Loucy (cell line): Measurements from ENCODE around the gene HOXD13.

ENCODE experiments used
- EZH2phosphoT487 ChIP-seq: fragments of 200-600 bp; IDR thresholded peaks from 2 replicates; pipeline ENCODE4 v1.6.1; 2018; ENCODE audit warnings: antibody characterized with exemption, mild to moderate bottlenecking, moderate library complexity, borderline replicate concordance
- TF ChIP-seq, protein P1 (sequence below): fragments of 200-600 bp; sonication (generic); conservative IDR thresholded peaks from 2 replicates; pipeline ENCODE4 v1.5.1; 2014; ENCODE audit warnings: mild to moderate bottlenecking, antibody characterized with exemption, low read length

DNA sequence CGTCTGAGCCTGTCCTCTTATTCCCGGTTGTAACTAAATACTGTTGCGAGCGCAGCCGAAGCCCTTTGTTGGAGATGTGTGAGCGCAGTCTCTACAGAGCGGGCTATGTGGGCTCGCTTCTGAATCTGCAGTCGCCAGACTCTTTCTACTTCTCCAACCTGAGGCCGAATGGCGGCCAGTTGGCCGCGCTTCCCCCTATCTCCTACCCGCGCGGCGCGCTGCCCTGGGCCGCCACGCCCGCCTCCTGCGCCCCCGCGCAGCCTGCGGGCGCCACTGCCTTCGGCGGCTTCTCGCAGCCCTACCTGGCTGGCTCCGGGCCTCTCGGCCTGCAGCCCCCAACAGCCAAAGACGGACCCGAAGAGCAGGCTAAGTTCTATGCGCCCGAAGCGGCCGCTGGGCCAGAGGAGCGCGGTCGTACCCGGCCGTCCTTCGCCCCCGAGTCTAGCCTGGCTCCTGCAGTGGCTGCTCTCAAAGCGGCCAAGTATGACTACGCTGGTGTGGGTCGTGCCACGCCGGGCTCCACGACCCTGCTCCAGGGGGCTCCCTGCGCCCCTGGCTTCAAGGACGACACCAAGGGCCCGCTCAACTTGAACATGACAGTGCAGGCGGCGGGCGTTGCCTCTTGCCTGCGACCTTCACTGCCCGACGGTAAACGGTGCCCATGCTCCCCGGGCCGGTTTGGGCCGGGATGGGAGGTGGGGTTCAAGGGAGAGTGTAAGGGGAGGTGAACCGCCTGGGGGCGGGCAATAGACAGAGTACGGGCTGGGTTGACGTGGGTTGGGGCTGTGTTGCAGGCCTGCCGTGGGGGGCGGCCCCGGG lies 7.4 kb downstream of the HOXD13 start, which contains the start of gene HOXD12:
- TF ChIP-seq, protein P1, sequence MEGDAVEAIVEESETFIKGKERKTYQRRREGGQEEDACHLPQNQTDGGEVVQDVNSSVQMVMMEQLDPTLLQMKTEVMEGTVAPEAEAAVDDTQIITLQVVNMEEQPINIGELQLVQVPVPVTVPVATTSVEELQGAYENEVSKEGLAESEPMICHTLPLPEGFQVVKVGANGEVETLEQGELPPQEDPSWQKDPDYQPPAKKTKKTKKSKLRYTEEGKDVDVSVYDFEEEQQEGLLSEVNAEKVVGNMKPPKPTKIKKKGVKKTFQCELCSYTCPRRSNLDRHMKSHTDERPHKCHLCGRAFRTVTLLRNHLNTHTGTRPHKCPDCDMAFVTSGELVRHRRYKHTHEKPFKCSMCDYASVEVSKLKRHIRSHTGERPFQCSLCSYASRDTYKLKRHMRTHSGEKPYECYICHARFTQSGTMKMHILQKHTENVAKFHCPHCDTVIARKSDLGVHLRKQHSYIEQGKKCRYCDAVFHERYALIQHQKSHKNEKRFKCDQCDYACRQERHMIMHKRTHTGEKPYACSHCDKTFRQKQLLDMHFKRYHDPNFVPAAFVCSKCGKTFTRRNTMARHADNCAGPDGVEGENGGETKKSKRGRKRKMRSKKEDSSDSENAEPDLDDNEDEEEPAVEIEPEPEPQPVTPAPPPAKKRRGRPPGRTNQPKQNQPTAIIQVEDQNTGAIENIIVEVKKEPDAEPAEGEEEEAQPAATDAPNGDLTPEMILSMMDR = no peak
- no peak for TF ChIP-seq EZH2phosphoT487
